Nephron progenitor cell (in vitro differentiated cells): ENCODE results near the gene CRABP1.

Experiments
- DNase-seq: peaks from one replicate; pipeline ENCODE4 v3.0.0; 2021
- H3K27ac Mint-ChIP-seq: 2 replicates; pipeline ENCODE4 v1.8.0; 2021; ENCODE audit warnings: mild to moderate bottlenecking, moderate library complexity, mixed read lengths
- H3K27me3 Mint-ChIP-seq: 2 replicates; pipeline ENCODE4 v1.8.0; 2021; ENCODE audit warnings: mild to moderate bottlenecking, low read depth, mixed read lengths; ENCODE audit not compliant: poor library complexity
- H3K36me3 Mint-ChIP-seq: 2 replicates; pipeline ENCODE4 v1.8.0; 2021; ENCODE audit warnings: low read depth, mixed read lengths
- H3K4me1 Mint-ChIP-seq: 2 replicates; pipeline ENCODE4 v1.8.0; 2021; ENCODE audit warnings: mixed read lengths
- H3K4me3 Mint-ChIP-seq: 2 replicates; pipeline ENCODE4 v1.8.0; 2021; ENCODE audit warnings: mild to moderate bottlenecking, moderate library complexity, mixed read lengths
- H3K9me3 Mint-ChIP-seq: 2 replicates; pipeline ENCODE4 v1.8.0; 2021; ENCODE audit warnings: mild to moderate bottlenecking, moderate library complexity, mixed read lengths
- TF ChIP-seq, protein P1 (sequence below): fragments of 200-600 bp; sonication (generic); IDR thresholded peaks from 2 replicates; pipeline ENCODE4 v1.5.0; 2021; ENCODE audit warnings: antibody characterized with exemption

CRABP1 gene

GRCh38 chr15:78382114-78382880 is 42.1 kb downstream of the CRABP1 start:
- Mint-ChIP-seq H3K9me3 (peaks cover 28% of the 10 kb centered on the region), H3K36me3 (no peaks in the 10 kb centered on the region), H3K27me3 (peaks cover 47% of the 10 kb centered on the region), H3K27ac (no peak overlapping the region), H3K4me3 (no peak overlapping the region), H3K4me1 (no peaks in the 10 kb centered on the region)
- DNase-seq: no peak
- TF ChIP-seq, protein P1, sequence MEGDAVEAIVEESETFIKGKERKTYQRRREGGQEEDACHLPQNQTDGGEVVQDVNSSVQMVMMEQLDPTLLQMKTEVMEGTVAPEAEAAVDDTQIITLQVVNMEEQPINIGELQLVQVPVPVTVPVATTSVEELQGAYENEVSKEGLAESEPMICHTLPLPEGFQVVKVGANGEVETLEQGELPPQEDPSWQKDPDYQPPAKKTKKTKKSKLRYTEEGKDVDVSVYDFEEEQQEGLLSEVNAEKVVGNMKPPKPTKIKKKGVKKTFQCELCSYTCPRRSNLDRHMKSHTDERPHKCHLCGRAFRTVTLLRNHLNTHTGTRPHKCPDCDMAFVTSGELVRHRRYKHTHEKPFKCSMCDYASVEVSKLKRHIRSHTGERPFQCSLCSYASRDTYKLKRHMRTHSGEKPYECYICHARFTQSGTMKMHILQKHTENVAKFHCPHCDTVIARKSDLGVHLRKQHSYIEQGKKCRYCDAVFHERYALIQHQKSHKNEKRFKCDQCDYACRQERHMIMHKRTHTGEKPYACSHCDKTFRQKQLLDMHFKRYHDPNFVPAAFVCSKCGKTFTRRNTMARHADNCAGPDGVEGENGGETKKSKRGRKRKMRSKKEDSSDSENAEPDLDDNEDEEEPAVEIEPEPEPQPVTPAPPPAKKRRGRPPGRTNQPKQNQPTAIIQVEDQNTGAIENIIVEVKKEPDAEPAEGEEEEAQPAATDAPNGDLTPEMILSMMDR: no peak

DNA sequence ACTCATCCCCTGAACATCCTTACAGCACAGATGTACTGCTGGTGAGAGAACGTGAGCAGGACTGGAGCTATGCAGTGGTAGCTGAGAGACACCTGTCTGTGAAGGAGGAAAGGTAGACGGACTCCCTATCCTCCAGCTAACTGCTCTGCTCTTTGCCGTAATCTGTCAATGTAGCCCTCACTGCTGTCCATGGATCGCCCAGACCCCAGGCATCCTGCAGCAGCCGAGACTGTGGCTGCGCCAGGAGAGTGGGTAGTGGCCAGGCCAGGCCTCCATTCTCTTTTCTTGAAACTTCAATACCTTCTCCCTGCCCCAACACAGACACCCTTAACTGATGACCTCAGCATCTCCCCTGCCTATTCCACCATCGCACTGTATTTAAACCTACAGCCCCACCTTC is 44.5 kb downstream of the CRABP1 start:
- H3K9me3 Mint-ChIP-seq: peaks cover 15% of the 10 kb centered on the region
- H3K27me3 Mint-ChIP-seq: peaks cover 39% of the 10 kb centered on the region
- DNase-seq: no peak
- TF ChIP-seq, protein P1: no peak
- no peak overlapping the region for H3K27ac Mint-ChIP-seq
- peaks cover 5% of the 10 kb centered on the region for H3K4me1 Mint-ChIP-seq
- H3K4me3 Mint-ChIP-seq: no peak overlapping the region
- H3K36me3 Mint-ChIP-seq: no peaks in the 10 kb centered on the region

DNA sequence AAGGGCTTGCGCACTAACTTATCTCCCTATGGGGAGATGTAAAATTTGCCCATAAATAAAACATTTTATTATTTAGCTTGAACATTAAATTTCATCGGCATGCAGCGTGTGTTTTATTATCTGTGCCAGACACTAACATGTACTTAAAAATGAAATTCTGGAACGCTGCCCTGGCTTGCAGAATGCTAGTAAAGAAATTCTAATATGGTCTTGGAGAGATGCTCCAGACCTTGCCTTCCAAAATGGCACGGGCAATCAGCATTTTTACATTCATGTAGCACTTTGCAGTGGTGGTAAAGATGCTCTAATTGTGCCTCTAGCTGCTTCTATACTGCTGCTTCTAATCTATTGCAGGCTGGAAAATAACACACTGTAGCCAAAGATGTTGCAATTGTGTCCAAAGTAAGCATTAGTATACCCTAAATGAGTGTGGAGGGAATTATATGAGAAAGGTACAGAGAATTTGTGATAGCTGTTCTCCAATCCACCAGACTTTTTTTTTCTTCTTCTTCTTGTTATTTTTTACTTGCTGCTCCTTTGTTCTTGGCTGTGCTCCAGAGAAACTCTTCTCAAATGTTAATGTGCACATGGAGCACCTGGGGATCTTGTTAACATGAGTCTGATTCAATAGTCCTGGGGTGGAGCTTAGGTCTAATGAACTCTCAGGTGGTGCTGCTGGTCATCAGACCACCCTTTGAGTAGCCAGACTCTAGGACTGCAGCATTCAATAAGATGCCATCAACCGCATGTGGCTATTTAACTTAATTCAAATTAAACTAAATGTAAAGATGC is 47.3 kb downstream of the CRABP1 start:
- DNase-seq: no peak
- peaks cover 5% of the 10 kb centered on the region for H3K4me1 Mint-ChIP-seq
- H3K36me3 Mint-ChIP-seq: no peaks in the 10 kb centered on the region
- H3K9me3 Mint-ChIP-seq: no peaks in the 10 kb centered on the region
- H3K27ac Mint-ChIP-seq: no peak overlapping the region
- peaks cover 45% of the 10 kb centered on the region for H3K27me3 Mint-ChIP-seq
- TF ChIP-seq, protein P1: no peak
- H3K4me3 Mint-ChIP-seq: no peak overlapping the region

- DNase-seq: no peak
- TF ChIP-seq, protein P1: no peak
- no peak overlapping the region for H3K4me3 Mint-ChIP-seq
- H3K36me3 Mint-ChIP-seq: no peaks in the 10 kb centered on the region
- no peak overlapping the region for H3K27ac Mint-ChIP-seq
- H3K9me3 Mint-ChIP-seq: no peaks in the 10 kb centered on the region
- H3K4me1 Mint-ChIP-seq: peaks cover 10% of the 10 kb centered on the region
- H3K27me3 Mint-ChIP-seq: peaks cover 46% of the 10 kb centered on the region
Observed at GRCh38 chr15:78388865-78389264, 48.7 kb downstream of the CRABP1 start.

DNA sequence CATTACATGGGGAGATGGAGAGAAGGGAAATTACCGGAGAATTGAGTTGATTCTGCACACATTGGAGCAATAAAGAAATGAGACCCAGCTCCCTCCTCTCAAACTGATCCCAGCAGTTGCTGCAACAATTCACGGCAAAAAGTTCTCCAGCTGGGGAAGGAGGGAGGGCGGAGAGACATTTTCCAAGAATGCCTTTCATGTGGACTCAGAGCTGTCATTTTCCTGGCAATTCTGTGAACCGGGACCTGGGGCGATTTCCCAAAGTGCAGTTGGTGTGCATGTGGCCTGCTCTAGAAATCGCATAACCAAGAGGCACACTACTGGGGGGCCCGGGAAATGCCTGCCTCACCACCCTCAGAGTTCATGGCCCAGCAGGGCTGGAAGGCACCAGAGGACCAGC is 49.2 kb downstream of the CRABP1 start:
- Mint-ChIP-seq H3K27me3 (peaks cover 46% of the 10 kb centered on the region), H3K4me3 (no peak overlapping the region), H3K27ac (no peak overlapping the region), H3K9me3 (no peaks in the 10 kb centered on the region), H3K36me3 (no peaks in the 10 kb centered on the region), H3K4me1 (peaks cover 14% of the 10 kb centered on the region)
- TF ChIP-seq, protein P1: no peak
- DNase-seq: no peak
